DOHH2 (cell line): ENCODE measurements around the gene SKAP2.

ENCODE experiments used
- CTCF ChIP-seq: fragments of 200-600 bp; sonication (generic); IDR thresholded peaks from one replicate; pipeline ENCODE4 v1.5.1; 2014; ENCODE audit warnings: antibody characterized with exemption, mild to moderate bottlenecking, low read depth, low read length; ENCODE audit not compliant: poor library complexity, severe bottlenecking
- EZH2phosphoT487 ChIP-seq: fragments of 200-600 bp; sonication (generic); IDR thresholded peaks from 2 replicates; pipeline ENCODE4 v1.6.1; 2017; ENCODE audit warnings: borderline replicate concordance, mild to moderate bottlenecking, antibody characterized with exemption, low read length, moderate library complexity, mixed read lengths

GRCh38 chr7:26841003-26841739 is 23.2 kb downstream of the SKAP2 start:
- TF ChIP-seq CTCF, result no peak
- TF ChIP-seq EZH2phosphoT487, result no peak
